GM12878 (cell line): ENCODE results near the gene ZDHHC22. TPM values are rescaled to one million over a fixed set of nuclear protein-coding genes. Genes with fewer than 3 reads are reported as not detected.
"Not testable (repeated sequence)": the region's sequence is repeated elsewhere in the genome, so short reads cannot be mapped to it uniquely, and the experiment has no call there.

Source experiments
- ATAC-seq: fragments of 200-7000 bp; cut with Tn5 transposase; 3 replicates; pipeline ENCODE4 v1.9.1; 2020; ENCODE audit warnings: mild to moderate bottlenecking, moderate library complexity
- BruUV-seq: library from RNA; stranded (reverse); fragments of 400-500 nt; replicated peaks from 2 replicates; lab custom pipeline; 2021; lab: Mats Ljungman, UMichigan
- CTCF ChIA-PET: fragments of 300-600 bp; sonication (Branson Sonifier 250); formaldehyde crosslinking; extraction: SDS; loops from one replicate; lab custom pipeline; 2021; ENCODE audit warnings: inconsistent platforms; lab: Yijun Ruan, JAX
- POLR2A ChIA-PET: fragments of 350-600 bp; formaldehyde crosslinking; extraction: SDS; loops from one replicate; lab custom pipeline; 2021; ENCODE audit warnings: inconsistent platforms; lab: Charles Lee
- RAD21 ChIA-PET: fragments of 300-600 bp; sonication (Branson Sonifier 250); formaldehyde crosslinking; loops from one replicate; lab custom pipeline; 2023; ENCODE audit warnings: antibody characterized with exemption; ENCODE audit not compliant: unreplicated experiment; lab: Charles Lee
- SMC1A ChIA-PET: fragments of 300-600 bp; sonication (Branson Sonifier 250); formaldehyde crosslinking; loops from one replicate; lab custom pipeline; 2023; ENCODE audit not compliant: unreplicated experiment, uncharacterized antibody; lab: Charles Lee
- DNase-seq: peaks from one replicate; pipeline ENCODE4 v3.0.0-alpha.2; 2011; ENCODE audit warnings: low read depth, low spot score
- FAIRE-seq: peaks from 3 replicates; lab custom pipeline; 2011; peaks lifted over from hg19 to GRCh38; lab: Jason Lieb, UNC
- H2AFZ ChIP-seq: 2 replicates; pipeline ENCODE4 v1.6.0; 2011; ENCODE audit warnings: low read depth, low read length, control low read depth; ENCODE audit not compliant: control insufficient read depth
- H3K27ac ChIP-seq: 2 replicates; pipeline ENCODE4 v1.5.1; 2011; ENCODE audit warnings: control low read depth; ENCODE audit not compliant: control insufficient read depth, insufficient read depth
- H3K27me3 ChIP-seq, 2 experiments: replicated peaks in 1 of 2; 2 replicates each; pipeline versions ENCODE4 v1.6.0 to v1.6.1; 2011; ENCODE audit warnings: low read length in 1 of 2; ENCODE audit not compliant: control insufficient read depth in 2 of 2, insufficient read depth in 2 of 2
- H3K36me3 ChIP-seq, 2 experiments: 2 replicates each; pipeline ENCODE4 v1.5.1; 2011; ENCODE audit warnings: low read length in 1 of 2; ENCODE audit not compliant: control insufficient read depth in 2 of 2, insufficient read depth in 2 of 2
- H3K4me1 ChIP-seq: 2 replicates; pipeline ENCODE4 v1.6.1; 2011; ENCODE audit warnings: mild to moderate bottlenecking, low read length, moderate library complexity, mixed read lengths; ENCODE audit not compliant: control insufficient read depth, insufficient read depth
- H3K4me2 ChIP-seq: 2 replicates; pipeline ENCODE4 v1.6.0; 2011; ENCODE audit warnings: control low read depth; ENCODE audit not compliant: control insufficient read depth, insufficient read depth
- H3K4me3 ChIP-seq: fragments of 200-600 bp; sonication (generic); 2 replicates; pipeline ENCODE4 v1.5.1; 2016
- H3K79me2 ChIP-seq: 2 replicates; pipeline ENCODE4 v1.6.0; 2011; ENCODE audit warnings: low read length; ENCODE audit not compliant: control insufficient read depth, insufficient read depth
- H3K9ac ChIP-seq: 2 replicates; pipeline ENCODE4 v1.8.0; 2011; ENCODE audit warnings: low read length, control low read depth, mixed read lengths; ENCODE audit not compliant: control insufficient read depth, insufficient read depth
- H3K9me3 ChIP-seq: replicated peaks from 3 replicates; pipeline ENCODE4 v1.5.1; 2011; ENCODE audit warnings: mild to moderate bottlenecking, low read length; ENCODE audit not compliant: control insufficient read depth, insufficient read depth
- H4K20me1 ChIP-seq: 2 replicates; pipeline ENCODE4 v1.6.0; 2011; ENCODE audit not compliant: control insufficient read depth, insufficient read depth
- ASH2L ChIP-seq: fragments of 300-600, 200-600 bp; sonication (generic); IDR thresholded peaks from 2 replicates; pipeline ENCODE4 v1.6.1; 2017; ENCODE audit warnings: low read depth, mild to moderate bottlenecking, borderline replicate concordance
- FOS ChIP-seq: IDR thresholded peaks from 3 replicates; pipeline ENCODE4 v1.6.1; 2011; ENCODE audit warnings: borderline replicate concordance; ENCODE audit not compliant: insufficient read length; ENCODE audit errors: extremely low read depth
- NRF1 ChIP-seq: conservative IDR thresholded peaks from 2 replicates; pipeline ENCODE4 v1.6.1; 2011; ENCODE audit warnings: mild to moderate bottlenecking, low read depth, low read length, improper control_type of control experiment
- PML ChIP-seq: IDR thresholded peaks from 2 replicates; pipeline ENCODE4 v1.6.1; 2012; ENCODE audit warnings: low read length, inconsistent platforms
- RBBP5 ChIP-seq: fragments of 200-600 bp; sonication (generic); conservative IDR thresholded peaks from 2 replicates; pipeline ENCODE4 v1.6.1; 2016
- RELA ChIP-seq: fragments of 450-650 bp; IDR thresholded peaks from 2 replicates; pipeline ENCODE4 v1.8.0; 2014; ENCODE audit warnings: borderline replicate concordance; ENCODE audit not compliant: partially characterized antibody
- SREBF1 ChIP-seq: IDR thresholded peaks from 2 replicates; pipeline ENCODE4 v1.6.1; 2012; ENCODE audit warnings: mild to moderate bottlenecking, low read length
- USF1 ChIP-seq: IDR thresholded peaks from 2 replicates; pipeline ENCODE4 v1.6.1; 2011; ENCODE audit warnings: borderline replicate concordance, low read depth, mild to moderate bottlenecking, moderate library complexity, mixed read lengths, low read length; ENCODE audit not compliant: insufficient read depth; ENCODE audit errors: extremely low read length
- WRNIP1 ChIP-seq: IDR thresholded peaks from 2 replicates; pipeline ENCODE4 v1.6.1; 2011; ENCODE audit warnings: low read depth, low read length, improper control_type of control experiment, borderline replicate concordance
- ZNF384 ChIP-seq: IDR thresholded peaks from 2 replicates; pipeline ENCODE4 v1.6.1; 2012; ENCODE audit warnings: low read depth, mild to moderate bottlenecking, low read length, improper control_type of control experiment, borderline replicate concordance
- ZNF622 ChIP-seq: fragments of 450-650 bp; IDR thresholded peaks from 2 replicates; pipeline ENCODE4 v1.6.1; 2017; ENCODE audit warnings: mild to moderate bottlenecking, inconsistent platforms
- WGBS: methylation state at CpG from one replicate; pipeline ENCODE4 v1.1.6; 2016; ENCODE audit warnings: low lambda C conversion rate; ENCODE audit not compliant: insufficient replicate concordance, insufficient coverage; ENCODE audit errors: missing lambda C conversion rate; 5-methylcytosine and 5-hydroxymethylcytosine counted together
- in situ Hi-C: fragments of 300-500 bp; cut with MboI; formaldehyde crosslinking; loops from 9 replicates; pipeline ENCODE4 v1.14.3; 2018; ENCODE audit warnings: mixed read lengths
- intact Hi-C: fragments of 100-400 bp; cut with micrococcal nuclease; formaldehyde crosslinking; loops from one replicate; pipeline ENCODE4 v1.14.2; 2022; ENCODE audit not compliant: unreplicated experiment
- polyA plus RNA-seq, 11 experiments: library from polyadenylated mRNA; depleted of rRNA in 4 of 11; unstranded in 6 of 11; stranded (reverse) in 5 of 11; fragments of >200 nt; fragmentation: Nextera tagmentation in 4 of 11; fragmentation: Illumina TruSeq in 1 of 11; extraction: Ambion mirVana in 4 of 11; extraction: Trizol in 1 of 11; gene quantifications; 1 replicate in 1 of 11; 2 replicates in 10 of 11; pipeline versions ENCODE4 v1.2.1 to v1.2.3, GENCODE V29; 2011 to 2016; ENCODE audit warnings: inconsistent platforms in 2 of 11, missing spikeins in 2 of 11, low read depth in 1 of 11
- total RNA-seq, 4 experiments: library from RNA; depleted of rRNA in 3 of 4; stranded (reverse); fragments of >200 nt in 3 of 4; fragmentation: Illumina TruSeq in 1 of 4; extraction: Trizol in 1 of 4; gene quantifications; 2 replicates each; pipeline versions ENCODE4 v1.2.1 to v1.2.3, GENCODE V29; 2013 to 2021

Gene ZDHHC22
- total and polyA plus RNA-seq, 10 of the 15 experiments (the other 5 are each of a cell fraction or from before 2014, with no cell fraction given) = 0.06 TPM; not detected in 9

- no peak for TF ChIP-seq USF1
- TF ChIP-seq NRF1 = no peak
- TF ChIP-seq ASH2L = no peak
- TF ChIP-seq ZNF622 = no peak
- TF ChIP-seq FOS = no peak
- TF ChIP-seq RBBP5 = no peak
- no peak for TF ChIP-seq PML
- no peak for TF ChIP-seq SREBF1
These were observed 36.1 kb upstream of the ZDHHC22 start (continued) for GRCh38 chr14:77177702-77178101.

- no peaks in the 10 kb centered on the region for H4K20me1 ChIP-seq
- no peaks in the 10 kb centered on the region for H3K36me3 ChIP-seq
- no TSS peak for BruUV-seq
- RAD21 ChIA-PET = no interaction called here
- in situ Hi-C loops (no loop called here), intact Hi-C loops (no loop called here)
- no peak overlapping the region for H2AFZ ChIP-seq
- H3K9me3 ChIP-seq = no peaks in the 10 kb centered on the region; the same call in 2 of the 3 replicates
- H3K27me3 ChIP-seq = no peaks in the 10 kb centered on the region
- H3K4me1 ChIP-seq = no peaks in the 10 kb centered on the region
- TF ChIP-seq RELA (no peak), WRNIP1 (no peak), ZNF384 (no peak)
- SMC1A ChIA-PET = no interaction called here
- H3K4me2 ChIP-seq = no peak overlapping the region
- WGBS = 13% methylated on average over 3 of the region's 3 CpGs
- no peak overlapping the region for H3K4me3 ChIP-seq
- DNase-seq (no peak), ATAC-seq (no peak), FAIRE-seq (no peak)
- H3K27ac ChIP-seq = no peak overlapping the region
- no peak overlapping the region for H3K9ac ChIP-seq
- CTCF ChIA-PET = interaction anchor here (1.1 kb wide), 1 partner anchor 24 kb away, joined by 3 read pairs; no protein-coding TSS in a partner anchor
- H3K79me2 ChIP-seq = no peaks in the 10 kb centered on the region
- POLR2A ChIA-PET = interaction anchor here (0.6 to 0.7 kb wide), 2 partner anchors 12 to 483 kb away, joined by 8 to 9 read pairs; no protein-coding TSS in a partner anchor
These were observed 34.3 kb upstream of the ZDHHC22 start for GRCh38 chr14:77175843-77176242.

- H2AFZ ChIP-seq, POLR2A ChIA-PET, intact Hi-C loops, ATAC-seq, DNase-seq, H3K79me2 ChIP-seq, H3K36me3 ChIP-seq, SMC1A ChIA-PET, H3K27me3 ChIP-seq, in situ Hi-C loops, FAIRE-seq, H3K27ac ChIP-seq, H3K9me3 ChIP-seq, BruUV-seq, H4K20me1 ChIP-seq, H3K4me3 ChIP-seq, H3K9ac ChIP-seq, H3K4me2 ChIP-seq, H3K4me1 ChIP-seq, RAD21 ChIA-PET: not testable (repeated sequence)
- 67% methylated on average over 8 of the region's 9 CpGs for WGBS
- CTCF ChIA-PET = interaction anchor here (0.7 kb wide), 1 partner anchor 24 kb away, joined by 3 read pairs; no protein-coding TSS in a partner anchor
These were observed 32.5 kb upstream of the ZDHHC22 start for GRCh38 chr14:77173911-77174617.
